ENCODE results near the gene EOMES. TPM values are rescaled to one million over a fixed set of nuclear protein-coding genes. Genes with fewer than 3 reads are reported as not detected.

The EOMES gene
- total and polyA plus RNA-seq, 2 experiments from 2014 or later = 0.10 TPM

GRCh38 chr3:27758083-27758482 is 36.0 kb upstream of the EOMES start:
- H3K9me3 Mint-ChIP-seq = no peaks in the 10 kb centered on the region
- no peaks in the 10 kb centered on the region for H3K36me3 Mint-ChIP-seq (ENCODE audit: low read depth)
- ATAC-seq (no peak), DNase-seq (ENCODE audit: low spot score) (no peak)
- no peak overlapping the region for H3K27ac Mint-ChIP-seq
- Histone ChIP-seq H3K4me1 (ENCODE audit: insufficient read depth) (no peaks in the 10 kb centered on the region), H3K36me3 (ENCODE audit: insufficient read depth) (no peaks in the 10 kb centered on the region), H3K79me2 (replicated peaks; ENCODE audit: insufficient read depth) (no peaks in the 10 kb centered on the region), H3K4me2 (no peak overlapping the region), H3K27ac (ENCODE audit: low read depth) (no peak overlapping the region), H3K9me2 (ENCODE audit: insufficient read depth) (0 out of 2 replicates have a peak, but pooled peaks cover 3% of the 10 kb centered on the region), H2AFZ (no peak overlapping the region), H3K4me3 (no peak overlapping the region), H3K27me3 (ENCODE audit: insufficient read depth) (no peaks in the 10 kb centered on the region), H4K20me1 (replicated peaks; ENCODE audit: insufficient read depth) (no peaks in the 10 kb centered on the region; the same call in 1 of the 2 replicates), H3F3A (replicated peaks; ENCODE audit: low read depth) (no peaks in the 10 kb centered on the region)
- TF ChIP-seq ZNF114 (CRISPR knock-in tag; IDR thresholded peaks at IDR 0.05) (no peak), CTCF (conservative IDR thresholded peaks at IDR 0.05; ENCODE audit: low read depth in 2 of 2) (no peak), EZH2 (IDR thresholded peaks at IDR 0.05; ENCODE audit: low read depth, unreplicated experiment) (no peak), ETS1 (IDR thresholded peaks at IDR 0.05) (no peak), EZH2phosphoT487 (IDR thresholded peaks at IDR 0.05; ENCODE audit: unreplicated experiment) (no peak), NANOG (IDR thresholded peaks at IDR 0.05; ENCODE audit: borderline replicate concordance) (no peak), ZNF331 (CRISPR knock-in tag; IDR thresholded peaks at IDR 0.05; ENCODE audit: low read depth) (no peak), REST (IDR thresholded peaks at IDR 0.05; ENCODE audit: unreplicated experiment) (no peak), CREB1 (CRISPR knock-in tag; IDR thresholded peaks at IDR 0.05; ENCODE audit: low read depth) (no peak), ZNF462 (CRISPR knock-in tag; IDR thresholded peaks at IDR 0.05) (no peak), JUNB (IDR thresholded peaks at IDR 0.05; ENCODE audit: unreplicated experiment) (no peak), POLR2AphosphoS5 (IDR thresholded peaks at IDR 0.05; ENCODE audit: low read depth) (no peak), STAT1 (IDR thresholded peaks at IDR 0.05; ENCODE audit: unreplicated experiment) (no peak)
- H3K4me3 Mint-ChIP-seq = no peak overlapping the region
- no peaks in the 10 kb centered on the region for H3K27me3 Mint-ChIP-seq (ENCODE audit: insufficient read depth, low read depth, poor library complexity)
- no peaks in the 10 kb centered on the region for H3K4me1 Mint-ChIP-seq
